ENCODE data around the gene ISL2. TPM values are rescaled to one million over a fixed set of nuclear protein-coding genes. Genes with fewer than 3 reads are reported as not detected.

Gene ISL2
- total and polyA plus RNA-seq, 3 donors from 2014 or later: 0.88 to 4.2 (median 3.5) TPM

DNA sequence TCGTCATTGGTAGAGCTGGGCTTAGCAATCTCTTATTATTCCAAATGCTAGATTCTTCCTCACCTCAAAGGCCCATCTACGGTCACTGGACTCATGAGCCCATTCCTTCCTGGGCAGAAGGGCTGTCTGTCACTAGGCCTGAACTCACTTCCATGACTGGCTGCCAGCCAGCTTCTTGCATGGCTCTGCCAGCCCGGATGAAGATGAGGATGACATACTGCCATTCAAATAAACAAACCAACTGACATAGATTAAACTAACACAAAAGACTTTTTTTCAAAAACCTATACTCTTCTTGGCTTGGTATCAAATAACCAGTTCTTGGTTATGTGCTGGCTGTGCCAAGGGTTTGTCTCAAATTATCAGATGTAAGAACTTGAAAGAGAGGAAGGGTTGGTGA lies 23.8 kb downstream of the ISL2 start:
- TF ChIP-seq CTCF (IDR thresholded peaks at IDR 0.05) (no peak), POLR2A (IDR thresholded peaks at IDR 0.05) (no peak)
- no peaks in the 10 kb centered on the region for H3K27me3 ChIP-seq
- WGBS, 2 donors: 95 to 97% methylated on average over 3 of the region's 3 CpGs

DNA sequence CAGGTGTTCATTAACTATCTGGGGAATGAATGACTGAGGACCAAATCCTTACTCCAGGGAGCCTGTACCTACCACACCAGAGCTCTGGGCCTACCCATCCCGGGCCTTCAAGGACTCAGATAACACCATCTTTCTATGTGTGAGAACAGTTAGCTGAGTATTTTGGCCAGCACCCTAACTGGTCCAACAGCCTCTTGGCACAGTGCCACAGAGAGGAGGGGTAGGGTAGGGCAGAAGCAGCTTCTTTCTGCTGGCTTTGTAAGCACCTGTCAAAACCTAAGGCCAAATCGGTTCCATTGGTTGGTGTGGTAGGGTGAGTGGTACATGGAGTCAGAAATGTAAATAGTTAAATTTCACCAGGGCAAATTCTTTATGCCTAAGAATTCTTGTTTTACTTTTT lies 26.7 kb downstream of the ISL2 start:
- DNase-seq: no peak
- no peaks in the 10 kb centered on the region for H3K4me1 ChIP-seq
- H3K36me3 ChIP-seq (ENCODE audit: low read depth, missing control alignments): no peaks in the 10 kb centered on the region
- no peak overlapping the region for H3K4me3 ChIP-seq
- intact Hi-C loops (cut with DNase I; ENCODE audit: low total_unique reads): no loop called here
- 83 to 88% methylated on average over 2 of the region's 2 CpGs for WGBS, 2 donors
- no peaks in the 10 kb centered on the region for H3K27me3 ChIP-seq
- TF ChIP-seq CTCF (IDR thresholded peaks at IDR 0.05) (no peak), POLR2A (IDR thresholded peaks at IDR 0.05) (no peak)
- H3K9me3 ChIP-seq: no peaks in the 10 kb centered on the region
- H3K27ac ChIP-seq: no peak overlapping the region

More for the DNA sequence above, 23.8 kb downstream of the ISL2 start:
- Histone ChIP-seq H3K27ac (no peak overlapping the region), H3K4me1 (no peaks in the 10 kb centered on the region), H3K36me3 (ENCODE audit: low read depth, missing control alignments) (no peaks in the 10 kb centered on the region), H3K4me3 (no peak overlapping the region), H3K9me3 (no peaks in the 10 kb centered on the region)
- intact Hi-C loops (cut with DNase I; ENCODE audit: low total_unique reads): no loop called here
- DNase-seq: no peak

GRCh38 chr15:76366714-76367113 lies 30.1 kb downstream of the ISL2 start:
- Histone ChIP-seq H3K27ac (no peak overlapping the region), H3K36me3 (ENCODE audit: low read depth, missing control alignments) (no peaks in the 10 kb centered on the region), H3K9me3 (no peaks in the 10 kb centered on the region), H3K4me1 (no peaks in the 10 kb centered on the region), H3K27me3 (no peaks in the 10 kb centered on the region), H3K4me3 (no peak overlapping the region)
- no peak for DNase-seq
- intact Hi-C loops (cut with DNase I; ENCODE audit: low total_unique reads): no loop called here
- 95 to 100% methylated on average over 1 of the region's 1 CpG for WGBS, 2 donors
- no peak for TF ChIP-seq CTCF (IDR thresholded peaks at IDR 0.05)

GRCh38 chr15:76368122-76368621 lies 31.6 kb downstream of the ISL2 start:
- Histone ChIP-seq H3K4me1 (no peaks in the 10 kb centered on the region), H3K4me3 (no peak overlapping the region), H3K9me3 (no peaks in the 10 kb centered on the region), H3K27ac (no peak overlapping the region), H3K27me3 (no peaks in the 10 kb centered on the region), H3K36me3 (ENCODE audit: low read depth, missing control alignments) (no peaks in the 10 kb centered on the region)
- no peak for DNase-seq
- 51 to 60% methylated on average over 11 of the region's 11 CpGs for WGBS, 2 donors
- TF ChIP-seq POLR2A (IDR thresholded peaks at IDR 0.05): no peak
- TF ChIP-seq CTCF (IDR thresholded peaks at IDR 0.05): no peak
- intact Hi-C loops (cut with DNase I; ENCODE audit: low total_unique reads): no loop called here

DNA sequence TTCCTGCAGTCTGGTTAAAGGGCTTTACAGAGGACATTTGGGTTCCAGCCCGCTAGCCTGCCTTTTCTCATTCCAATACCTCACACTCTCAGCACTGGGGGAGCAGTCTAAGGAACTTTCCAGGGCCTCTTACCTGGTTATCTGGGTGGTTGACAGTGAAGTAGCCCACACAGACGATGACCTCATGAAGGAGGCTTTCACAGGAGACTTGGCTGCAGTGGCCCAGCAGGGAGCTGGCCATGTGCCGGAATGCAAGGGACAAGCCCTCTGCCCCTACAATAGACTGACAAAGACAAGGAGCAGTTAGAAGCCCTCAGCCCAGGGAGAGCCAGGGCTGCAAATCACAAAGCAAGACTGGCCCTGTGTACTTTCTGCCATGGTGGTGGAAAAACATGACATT lies 39.5 kb downstream of the ISL2 start:
- Histone ChIP-seq H3K4me1 (no peaks in the 10 kb centered on the region), H3K4me3 (no peak overlapping the region), H3K27ac (no peak overlapping the region), H3K36me3 (ENCODE audit: low read depth, missing control alignments) (no peaks in the 10 kb centered on the region), H3K9me3 (no peaks in the 10 kb centered on the region), H3K27me3 (no peaks in the 10 kb centered on the region)
- 95 to 100% methylated on average over 3 of the region's 3 CpGs for WGBS, 2 donors
- no peak for DNase-seq
- TF ChIP-seq CTCF (IDR thresholded peaks at IDR 0.05): no peak
- intact Hi-C loops (cut with DNase I; ENCODE audit: low total_unique reads): no loop called here

Measured in testis (tissue), 3 donors.